GM12891 (cell line): ENCODE data around the gene LHFPL3.

Source experiments
- POLR2A ChIP-seq: IDR thresholded peaks from 2 replicates; pipeline ENCODE4 v1.6.1; 2011; ENCODE audit warnings: low read depth, low read length, control low read depth
- POLR2AphosphoS5 ChIP-seq: IDR thresholded peaks from 2 replicates; pipeline ENCODE4 v1.6.1; 2011; ENCODE audit warnings: low read depth, low read length, control low read depth
- POU2F2 ChIP-seq: IDR thresholded peaks from 2 replicates; pipeline ENCODE4 v1.6.1; 2011; ENCODE audit warnings: low read depth, mild to moderate bottlenecking, control low read depth, low read length, moderate library complexity
- SPI1 ChIP-seq: IDR thresholded peaks from 2 replicates; pipeline ENCODE4 v1.6.1; 2011; ENCODE audit warnings: low read depth, low read length, control low read depth
- TAF1 ChIP-seq: IDR thresholded peaks from 2 replicates; pipeline ENCODE4 v1.6.1; 2011; ENCODE audit warnings: low read depth, low read length, control low read depth

- no peak for TF ChIP-seq POLR2AphosphoS5
- TF ChIP-seq POLR2A: no peak
- no peak for TF ChIP-seq TAF1
- TF ChIP-seq POU2F2: no peak
- TF ChIP-seq SPI1: no peak
These were observed 114.1 kb downstream of the LHFPL3 start for GRCh38 chr7:104442481-104442880.
